Nephron progenitor cell (in vitro differentiated cells): ENCODE data around the gene C16orf90.

Source experiments
- DNase-seq: peaks from one replicate; pipeline ENCODE4 v3.0.0; 2021
- H3K27ac Mint-ChIP-seq: 2 replicates; pipeline ENCODE4 v1.8.0; 2021; ENCODE audit warnings: mild to moderate bottlenecking, moderate library complexity, mixed read lengths
- H3K27me3 Mint-ChIP-seq: 2 replicates; pipeline ENCODE4 v1.8.0; 2021; ENCODE audit warnings: mild to moderate bottlenecking, low read depth, mixed read lengths; ENCODE audit not compliant: poor library complexity
- H3K36me3 Mint-ChIP-seq: 2 replicates; pipeline ENCODE4 v1.8.0; 2021; ENCODE audit warnings: low read depth, mixed read lengths
- H3K4me1 Mint-ChIP-seq: 2 replicates; pipeline ENCODE4 v1.8.0; 2021; ENCODE audit warnings: mixed read lengths
- H3K4me3 Mint-ChIP-seq: 2 replicates; pipeline ENCODE4 v1.8.0; 2021; ENCODE audit warnings: mild to moderate bottlenecking, moderate library complexity, mixed read lengths
- H3K9me3 Mint-ChIP-seq: 2 replicates; pipeline ENCODE4 v1.8.0; 2021; ENCODE audit warnings: mild to moderate bottlenecking, moderate library complexity, mixed read lengths
- CTCF ChIP-seq: fragments of 200-600 bp; sonication (generic); IDR thresholded peaks from 2 replicates; pipeline ENCODE4 v1.5.0; 2021; ENCODE audit warnings: antibody characterized with exemption

Gene C16orf90

GRCh38 chr16:3485821-3486505, 9.3 kb downstream of the C16orf90 start:
- Mint-ChIP-seq H3K27me3 (no peaks in the 10 kb centered on the region), H3K4me1 (peaks cover 15% of the 10 kb centered on the region), H3K9me3 (no peaks in the 10 kb centered on the region), H3K4me3 (no peak overlapping the region), H3K27ac (no peak overlapping the region), H3K36me3 (peaks cover 27% of the 10 kb centered on the region)
- TF ChIP-seq CTCF = no peak
- DNase-seq = no peak

DNA sequence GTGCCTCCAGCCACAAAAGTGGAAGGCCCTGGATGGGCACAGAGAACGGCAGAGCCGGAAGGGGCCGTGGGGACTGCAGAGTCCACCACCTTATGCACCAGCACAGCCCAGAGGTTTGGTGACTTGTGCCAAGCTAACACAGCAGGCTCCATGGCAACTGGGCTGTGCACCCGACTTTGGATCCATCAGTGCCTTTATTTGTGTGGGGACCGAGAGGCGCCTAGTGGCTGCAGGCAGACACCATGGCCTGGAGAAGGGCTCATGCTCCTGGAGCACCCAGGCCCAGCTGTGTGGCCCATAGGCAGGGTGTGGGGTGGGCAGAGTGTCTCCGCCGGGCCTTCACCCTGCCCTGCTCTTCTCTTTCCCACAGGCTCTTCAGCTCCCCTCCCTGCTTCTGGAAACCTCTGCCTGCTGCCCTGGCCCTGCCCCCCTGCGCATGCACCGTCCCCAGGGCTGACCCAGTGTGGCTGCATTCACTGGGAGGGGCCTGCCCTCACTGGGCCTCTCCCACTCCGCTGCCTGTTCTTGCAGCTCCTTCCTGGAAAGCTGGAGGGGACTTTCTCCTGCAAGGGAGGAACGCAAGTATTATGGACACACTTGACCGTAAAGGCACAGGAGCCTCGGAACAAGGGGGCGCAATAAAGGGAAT, 10.1 kb downstream of the C16orf90 start:
- Mint-ChIP-seq H3K27me3 (no peaks in the 10 kb centered on the region), H3K9me3 (no peaks in the 10 kb centered on the region), H3K4me1 (peaks cover 18% of the 10 kb centered on the region), H3K27ac (no peak overlapping the region), H3K4me3 (no peak overlapping the region), H3K36me3 (peaks cover 30% of the 10 kb centered on the region)
- DNase-seq = no peak
- no peak for TF ChIP-seq CTCF

DNA sequence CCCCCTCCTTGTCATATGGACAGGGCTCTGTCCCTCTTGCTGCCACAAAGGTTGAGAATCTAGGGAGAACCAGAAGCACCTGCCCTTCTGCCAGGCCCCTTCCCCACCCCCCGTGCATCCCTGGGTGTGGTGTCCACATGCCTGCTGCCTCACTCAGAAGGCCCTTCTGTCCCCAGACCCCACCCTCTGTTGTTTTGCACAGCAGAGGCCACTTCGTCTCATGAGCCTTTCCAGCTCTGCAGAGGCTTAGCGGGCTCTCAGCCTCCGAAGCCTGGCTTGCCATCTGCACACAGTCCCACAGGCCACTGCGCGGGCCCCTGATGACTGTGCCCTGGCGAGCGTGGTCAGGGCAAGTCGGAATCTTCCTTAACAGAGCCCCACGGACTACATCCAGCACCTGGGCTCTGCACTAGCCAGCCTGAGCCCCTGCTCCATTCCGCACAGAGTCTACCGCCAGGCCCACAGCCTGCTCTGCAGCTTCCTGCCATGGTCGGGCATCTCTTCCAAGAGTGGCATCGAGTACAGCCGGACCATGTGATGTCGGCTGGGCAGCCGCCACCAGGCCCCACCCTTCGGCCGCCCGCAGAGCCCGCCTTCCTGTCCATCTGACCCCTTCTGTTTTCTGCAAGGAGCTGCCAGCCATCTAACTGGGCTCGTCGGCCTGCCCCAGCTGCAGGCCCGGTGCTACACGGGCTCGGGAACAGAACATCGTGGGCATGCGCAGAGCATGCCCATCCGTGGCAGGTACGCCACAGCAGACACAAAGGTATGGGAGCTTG, 10.8 kb downstream of the C16orf90 start:
- no peak overlapping the region for H3K4me3 Mint-ChIP-seq
- H3K36me3 Mint-ChIP-seq = peaks cover 36% of the 10 kb centered on the region
- no peaks in the 10 kb centered on the region for H3K9me3 Mint-ChIP-seq
- TF ChIP-seq CTCF = no peak
- H3K27ac Mint-ChIP-seq = peak overlapping the region; percentile 51
- H3K4me1 Mint-ChIP-seq = peaks cover 18% of the 10 kb centered on the region
- no peak for DNase-seq
- H3K27me3 Mint-ChIP-seq = no peaks in the 10 kb centered on the region

DNA sequence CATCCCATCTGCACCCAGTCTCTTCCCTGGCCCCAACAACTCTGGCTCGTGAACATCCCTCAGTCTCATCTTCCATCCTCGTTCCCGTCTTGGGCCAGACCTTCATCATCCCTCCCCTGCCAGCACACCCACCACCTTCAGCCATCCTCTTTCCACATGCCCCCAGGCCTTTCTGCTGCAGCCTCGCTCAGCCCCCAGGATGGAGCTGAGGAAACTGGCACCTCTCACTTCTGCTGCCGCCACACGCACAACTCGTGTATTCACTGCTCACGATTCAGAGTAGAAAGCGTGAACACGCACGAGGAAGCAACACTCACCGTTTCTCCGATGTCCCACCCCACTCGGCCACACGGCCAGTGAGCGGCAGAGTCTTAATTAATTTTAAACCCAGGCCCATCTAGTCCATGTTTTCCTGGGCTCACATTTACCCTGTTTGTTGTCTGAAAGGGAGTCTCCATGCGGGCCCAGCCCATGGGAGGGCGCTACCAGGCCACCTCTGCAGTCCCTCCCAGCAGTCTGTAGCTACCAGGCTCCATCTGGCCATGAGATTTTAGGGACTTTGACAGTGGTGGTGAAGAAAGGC, 12.5 kb downstream of the C16orf90 start:
- no peaks in the 10 kb centered on the region for H3K27me3 Mint-ChIP-seq
- no peak overlapping the region for H3K4me3 Mint-ChIP-seq
- H3K4me1 Mint-ChIP-seq = peaks cover 26% of the 10 kb centered on the region
- TF ChIP-seq CTCF = no peak
- DNase-seq = no peak
- peaks cover 40% of the 10 kb centered on the region for H3K36me3 Mint-ChIP-seq
- H3K27ac Mint-ChIP-seq = no peak overlapping the region
- no peaks in the 10 kb centered on the region for H3K9me3 Mint-ChIP-seq

- Mint-ChIP-seq H3K27ac (peak overlapping the region; percentile 92), H3K4me3 (no peak overlapping the region), H3K4me1 (peaks cover 26% of the 10 kb centered on the region), H3K9me3 (no peaks in the 10 kb centered on the region), H3K36me3 (peaks cover 40% of the 10 kb centered on the region), H3K27me3 (no peaks in the 10 kb centered on the region)
- DNase-seq = no peak
- TF ChIP-seq CTCF = no peak
Measured at GRCh38 chr16:3481696-3482658, 13.3 kb downstream of the C16orf90 start.
